Activated gamma-delta T cell treated with Interleukin-2 at 50 U/mL for 16 hours (primary cell): ENCODE measurements around the gene ELMO1.

ENCODE experiments used
- DNase-seq: peaks from one replicate; pipeline ENCODE4 v3.0.0-alpha.2; 2020

The ELMO1 gene

GRCh38 chr7:37399876-37400421 is 48.7 kb downstream of the ELMO1 start:
- no peak for DNase-seq

GRCh38 chr7:37398403-37398802 is 50.3 kb downstream of the ELMO1 start:
- DNase-seq, result no peak

- DNase-seq, result no peak
Measured at GRCh38 chr7:37395618-37396259, 52.9 kb downstream of the ELMO1 start.

GRCh38 chr7:37394158-37394557 is 54.5 kb downstream of the ELMO1 start:
- no peak for DNase-seq

- DNase-seq, result no peak
Measured at GRCh38 chr7:37393476-37393875, 55.2 kb downstream of the ELMO1 start.

GRCh38 chr7:37392673-37393017 is 56.0 kb downstream of the ELMO1 start:
- DNase-seq, result no peak

- DNase-seq, result no peak
Measured at GRCh38 chr7:37391791-37392672, 56.6 kb downstream of the ELMO1 start.

GRCh38 chr7:37390114-37390513 is 58.5 kb downstream of the ELMO1 start:
- DNase-seq, result no peak

GRCh38 chr7:37388811-37389210 is 59.9 kb downstream of the ELMO1 start:
- no peak for DNase-seq

- no peak for DNase-seq
Measured at GRCh38 chr7:37385787-37386186, 62.9 kb downstream of the ELMO1 start.

GRCh38 chr7:37382546-37383088 is 66.0 kb downstream of the ELMO1 start:
- no peak for DNase-seq

- DNase-seq, result no peak
Measured at GRCh38 chr7:37380831-37381230, 67.8 kb downstream of the ELMO1 start.

GRCh38 chr7:37379546-37380277 is 69.0 kb downstream of the ELMO1 start:
- no peak for DNase-seq

GRCh38 chr7:37377231-37377630 is 71.4 kb downstream of the ELMO1 start:
- no peak for DNase-seq

GRCh38 chr7:37376386-37376785 is 72.3 kb downstream of the ELMO1 start:
- no peak for DNase-seq

- DNase-seq, result no peak
Measured at GRCh38 chr7:37372750-37373149, 75.9 kb downstream of the ELMO1 start.

- DNase-seq, result no peak
Measured at GRCh38 chr7:37371755-37372154, 76.9 kb downstream of the ELMO1 start.

- no peak for DNase-seq
Measured at GRCh38 chr7:37369906-37370305, 78.8 kb downstream of the ELMO1 start.

- no peak for DNase-seq
Measured at GRCh38 chr7:37368540-37368939, 80.1 kb downstream of the ELMO1 start.

GRCh38 chr7:37367010-37367409 is 81.7 kb downstream of the ELMO1 start:
- no peak for DNase-seq

- no peak for DNase-seq
Measured at GRCh38 chr7:37366445-37366844, 82.2 kb downstream of the ELMO1 start.

- no peak for DNase-seq
Measured at GRCh38 chr7:37365405-37365804, 83.3 kb downstream of the ELMO1 start.

GRCh38 chr7:37364856-37365255 is 83.8 kb downstream of the ELMO1 start:
- no peak for DNase-seq
